ENCODE data around the gene FCF1.
A peak's percentile ranks its signal among the peaks of the same experiment; 100 is the strongest.

FCF1 gene

DNA sequence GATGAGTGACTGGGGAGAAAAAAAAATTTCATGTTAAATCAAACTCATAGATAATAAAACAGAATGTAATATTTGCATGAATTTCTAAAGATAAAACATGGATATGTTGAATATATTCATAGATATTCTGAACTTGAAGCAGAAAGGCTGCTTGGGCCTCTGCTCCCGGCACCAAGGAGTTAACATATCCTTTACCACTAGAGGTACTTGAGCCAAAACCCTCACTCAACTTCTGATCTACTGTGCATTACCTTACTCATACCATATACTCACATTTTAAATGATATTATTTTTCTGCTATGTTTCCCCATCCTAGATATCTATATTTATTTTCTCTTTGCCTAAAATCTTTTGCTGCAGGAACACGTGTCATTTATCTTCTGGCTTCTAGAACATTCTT, 15.0 kb upstream of the FCF1 start:
- H3K36me3 ChIP-seq (ENCODE audit: control insufficient read depth in 2 of 2, insufficient read depth in 2 of 2, low read length in 2 of 2), result peaks cover 2 to 6% of the 10 kb centered on the region in 2 donors
- H3K4me1 ChIP-seq (ENCODE audit: control insufficient read depth in 2 of 2, insufficient read depth in 2 of 2, low read length in 2 of 2), result no peaks in the 10 kb centered on the region
- no peak overlapping the region for H3K9ac ChIP-seq (ENCODE audit: low read depth in 1 of 2, low read length in 2 of 2)
- no peak overlapping the region for H3K27ac ChIP-seq (ENCODE audit: low read depth in 2 of 2, low read length in 2 of 2)
- H3K4me3 ChIP-seq (ENCODE audit: low read length in 2 of 2), result no peak overlapping the region
- H3K27me3 ChIP-seq (ENCODE audit: control insufficient read depth in 2 of 2, insufficient read depth in 2 of 2, low read length in 2 of 2), result no peaks in the 10 kb centered on the region
- no peaks in the 10 kb centered on the region for H3K9me3 ChIP-seq (ENCODE audit: control insufficient read depth in 2 of 2, low read length in 2 of 2)

DNA sequence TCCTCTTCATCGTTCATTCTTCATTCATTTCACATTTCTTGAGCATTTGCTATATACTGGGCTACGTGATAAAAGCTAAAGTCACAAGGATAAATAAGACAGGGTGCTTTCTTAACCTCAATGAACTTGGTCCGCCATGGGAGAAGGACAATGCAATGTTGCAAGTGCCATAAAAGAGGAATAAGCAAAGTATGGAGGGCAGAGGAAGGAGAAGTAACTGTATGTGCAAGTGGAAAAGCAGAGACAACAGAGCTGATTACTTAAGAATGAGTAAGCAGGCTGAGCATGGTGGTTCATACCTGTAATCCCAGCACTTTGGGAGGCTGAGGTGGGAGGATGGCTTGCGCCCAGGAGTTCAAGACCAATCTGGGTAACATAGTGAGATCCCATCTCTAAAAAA, 14.5 kb upstream of the FCF1 start:
- H3K4me1 ChIP-seq (ENCODE audit: control insufficient read depth in 2 of 2, insufficient read depth in 2 of 2, low read length in 2 of 2), result no peaks in the 10 kb centered on the region
- H3K27me3 ChIP-seq (ENCODE audit: control insufficient read depth in 2 of 2, insufficient read depth in 2 of 2, low read length in 2 of 2), result no peaks in the 10 kb centered on the region
- no peak overlapping the region for H3K9ac ChIP-seq (ENCODE audit: low read depth in 1 of 2, low read length in 2 of 2)
- no peaks in the 10 kb centered on the region for H3K9me3 ChIP-seq (ENCODE audit: control insufficient read depth in 2 of 2, low read length in 2 of 2)
- no peak overlapping the region for H3K27ac ChIP-seq (ENCODE audit: low read depth in 2 of 2, low read length in 2 of 2)
- H3K36me3 ChIP-seq (ENCODE audit: control insufficient read depth in 2 of 2, insufficient read depth in 2 of 2, low read length in 2 of 2), result peaks cover 2 to 6% of the 10 kb centered on the region in 2 donors
- H3K4me3 ChIP-seq (ENCODE audit: low read length in 2 of 2), result no peak overlapping the region

DNA sequence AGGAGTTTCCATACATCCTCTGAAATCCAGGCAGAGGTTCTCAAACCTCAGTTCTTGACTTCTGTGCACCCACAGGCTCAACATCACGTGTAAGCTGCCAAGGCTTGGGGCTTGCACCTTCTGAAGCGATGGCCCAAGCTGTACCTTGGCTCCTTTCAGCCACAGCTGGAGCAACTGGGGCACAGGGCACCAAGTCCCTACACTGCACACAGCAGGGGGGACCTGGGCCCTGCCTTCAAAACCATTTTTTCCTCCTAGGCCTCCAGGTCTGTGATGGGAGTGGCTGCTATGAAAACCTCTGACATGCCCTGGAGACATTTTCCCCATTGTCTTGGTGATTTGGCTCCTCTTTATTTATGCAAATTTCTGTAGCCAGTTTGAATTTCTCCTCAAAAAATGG, 10.7 kb upstream of the FCF1 start:
- H3K9me3 ChIP-seq (ENCODE audit: control insufficient read depth in 2 of 2, low read length in 2 of 2), result no peaks in the 10 kb centered on the region
- H3K27ac ChIP-seq (ENCODE audit: low read depth in 2 of 2, low read length in 2 of 2), result no peak overlapping the region
- no peaks in the 10 kb centered on the region for H3K4me1 ChIP-seq (ENCODE audit: control insufficient read depth in 2 of 2, insufficient read depth in 2 of 2, low read length in 2 of 2)
- H3K36me3 ChIP-seq (ENCODE audit: control insufficient read depth in 2 of 2, insufficient read depth in 2 of 2, low read length in 2 of 2), result peaks cover 2 to 4% of the 10 kb centered on the region in 2 donors
- no peak overlapping the region for H3K4me3 ChIP-seq (ENCODE audit: low read length in 2 of 2)
- H3K27me3 ChIP-seq (ENCODE audit: control insufficient read depth in 2 of 2, insufficient read depth in 2 of 2, low read length in 2 of 2), result no peaks in the 10 kb centered on the region
- H3K9ac ChIP-seq (ENCODE audit: low read depth in 1 of 2, low read length in 2 of 2), result no peak overlapping the region

DNA sequence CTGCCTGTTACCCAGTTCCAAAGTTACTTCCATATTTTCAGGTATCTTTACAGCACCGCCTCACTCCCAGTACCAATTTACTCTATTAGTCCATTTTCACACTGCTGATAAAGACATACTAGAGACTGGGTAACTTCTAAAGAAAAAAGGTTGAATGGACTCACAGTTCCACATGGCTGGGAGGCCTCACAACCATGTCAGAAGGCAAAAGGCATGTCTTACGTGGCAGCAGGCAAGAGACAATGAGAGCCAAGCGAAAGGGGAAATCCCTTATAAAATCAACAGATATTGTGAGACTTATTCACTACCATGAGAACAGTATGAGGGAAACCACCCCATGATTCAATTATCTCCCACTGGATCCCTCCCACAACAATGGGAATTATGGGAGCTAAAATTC, 9.9 kb upstream of the FCF1 start:
- Histone ChIP-seq H3K9me3 (ENCODE audit: control insufficient read depth in 2 of 2, low read length in 2 of 2) (no peaks in the 10 kb centered on the region), H3K4me3 (ENCODE audit: low read length in 2 of 2) (no peak overlapping the region), H3K9ac (ENCODE audit: low read depth in 1 of 2, low read length in 2 of 2) (no peak overlapping the region), H3K27ac (ENCODE audit: low read depth in 2 of 2, low read length in 2 of 2) (no peak overlapping the region), H3K4me1 (ENCODE audit: control insufficient read depth in 2 of 2, insufficient read depth in 2 of 2, low read length in 2 of 2) (no peaks in the 10 kb centered on the region), H3K27me3 (ENCODE audit: control insufficient read depth in 2 of 2, insufficient read depth in 2 of 2, low read length in 2 of 2) (no peaks in the 10 kb centered on the region), H3K36me3 (ENCODE audit: control insufficient read depth in 2 of 2, insufficient read depth in 2 of 2, low read length in 2 of 2) (peaks cover 0 to 2% of the 10 kb centered on the region in 2 donors)

DNA sequence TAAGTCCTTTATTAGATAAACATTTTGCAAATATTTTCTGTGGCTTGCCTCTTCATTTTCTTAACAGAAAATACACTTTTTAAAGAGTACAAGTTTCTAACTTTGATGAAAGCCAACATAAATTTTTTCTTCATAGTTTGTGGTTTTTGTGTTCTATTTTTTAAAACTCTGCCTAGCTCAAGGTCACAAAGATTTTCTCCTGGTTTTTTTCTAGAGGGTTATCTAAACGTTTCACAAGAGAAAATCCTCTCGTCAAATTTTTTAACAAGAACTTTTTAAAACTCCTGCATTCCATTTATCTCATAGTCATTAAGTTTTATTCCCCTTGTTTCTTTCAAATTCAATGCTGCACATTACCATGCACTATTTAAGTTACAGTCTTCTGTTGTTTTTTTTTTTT, 8.3 kb upstream of the FCF1 start:
- Histone ChIP-seq H3K9me3 (ENCODE audit: control insufficient read depth in 2 of 2, low read length in 2 of 2) (no peaks in the 10 kb centered on the region), H3K4me1 (ENCODE audit: control insufficient read depth in 2 of 2, insufficient read depth in 2 of 2, low read length in 2 of 2) (no peaks in the 10 kb centered on the region), H3K27ac (ENCODE audit: low read depth in 2 of 2, low read length in 2 of 2) (no peak overlapping the region), H3K27me3 (ENCODE audit: control insufficient read depth in 2 of 2, insufficient read depth in 2 of 2, low read length in 2 of 2) (no peaks in the 10 kb centered on the region), H3K9ac (ENCODE audit: low read depth in 1 of 2, low read length in 2 of 2) (no peak overlapping the region), H3K36me3 (ENCODE audit: control insufficient read depth in 2 of 2, insufficient read depth in 2 of 2, low read length in 2 of 2) (peaks cover 0 to 2% of the 10 kb centered on the region in 2 donors), H3K4me3 (ENCODE audit: low read length in 2 of 2) (no peak overlapping the region)

DNA sequence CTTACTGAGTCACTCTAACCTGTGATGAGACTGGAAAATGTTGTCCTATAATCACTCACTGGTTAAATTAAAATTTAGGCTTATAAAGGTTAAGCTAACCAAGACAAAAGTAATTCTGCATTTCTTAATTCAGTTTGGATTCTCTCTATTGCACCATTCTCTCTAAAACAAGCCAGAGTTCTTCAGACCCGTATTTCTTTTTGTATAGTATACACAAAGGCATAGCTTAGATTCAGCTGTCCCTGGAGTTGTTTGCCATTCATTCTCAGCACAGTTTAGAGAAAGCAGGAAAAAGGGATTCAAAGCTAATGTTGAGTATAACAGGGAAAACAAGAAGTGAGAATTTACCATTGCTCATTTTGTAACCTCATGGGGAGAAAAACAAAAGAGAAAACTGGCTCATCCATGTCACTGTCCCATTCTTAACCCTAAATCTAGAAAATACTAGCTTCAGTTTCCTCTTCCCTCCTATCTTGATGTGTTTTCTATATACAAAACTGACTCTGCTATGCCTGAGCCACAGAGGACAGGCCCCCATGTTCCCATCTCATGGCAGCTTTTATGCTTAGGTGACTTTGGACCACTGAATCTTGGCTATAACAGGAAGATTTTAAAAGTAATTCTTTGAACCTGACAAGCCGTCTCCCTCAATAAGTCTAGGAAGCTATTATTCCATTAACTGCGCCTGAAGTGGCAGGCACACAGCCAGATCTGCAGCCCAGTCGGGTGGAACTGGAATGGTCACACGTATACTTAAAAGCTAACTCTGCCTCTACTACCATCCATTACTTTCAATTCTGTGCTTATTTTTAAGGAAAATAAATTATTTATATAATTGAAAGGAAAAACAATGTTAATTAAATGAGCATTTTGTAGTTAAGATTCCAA, 7.1 kb upstream of the FCF1 start:
- no peak overlapping the region for H3K27ac ChIP-seq (ENCODE audit: low read depth in 2 of 2, low read length in 2 of 2)
- no peak overlapping the region for H3K9ac ChIP-seq (ENCODE audit: low read depth in 1 of 2, low read length in 2 of 2)

DNA sequence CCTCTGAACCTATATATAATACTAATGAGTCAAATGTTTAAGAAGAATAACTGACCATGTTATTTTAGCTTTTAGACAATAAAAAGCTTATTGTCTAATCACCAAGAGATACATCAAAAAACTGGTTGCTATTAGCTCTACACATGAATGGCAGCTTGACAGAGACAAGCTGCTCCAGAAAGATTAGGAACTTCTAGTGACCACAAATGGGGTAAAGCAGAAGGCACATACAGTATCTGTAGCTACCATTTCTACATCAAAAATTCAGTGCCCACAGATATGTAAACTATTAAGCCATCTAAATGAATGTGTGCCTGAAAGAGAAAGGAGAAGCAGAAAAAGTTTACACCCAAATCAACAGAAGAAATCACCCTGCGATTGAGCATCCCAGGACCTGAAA, 2.5 kb upstream of the FCF1 start:
- Histone ChIP-seq H3K9ac (ENCODE audit: low read depth in 1 of 2, low read length in 2 of 2) (no peak overlapping the region), H3K4me3 (ENCODE audit: low read length in 2 of 2) (no peak overlapping the region), H3K27ac (ENCODE audit: low read depth in 2 of 2, low read length in 2 of 2) (no peak overlapping the region), H3K9me3 (ENCODE audit: control insufficient read depth in 2 of 2, low read length in 2 of 2) (no peaks in the 10 kb centered on the region), H3K27me3 (ENCODE audit: control insufficient read depth in 2 of 2, insufficient read depth in 2 of 2, low read length in 2 of 2) (no peaks in the 10 kb centered on the region), H3K4me1 (ENCODE audit: control insufficient read depth in 2 of 2, insufficient read depth in 2 of 2, low read length in 2 of 2) (peaks cover 2 to 11% of the 10 kb centered on the region in 2 donors), H3K36me3 (ENCODE audit: control insufficient read depth in 2 of 2, insufficient read depth in 2 of 2, low read length in 2 of 2) (peaks cover 0 to 3% of the 10 kb centered on the region in 2 donors)

More for the DNA sequence above, 7.1 kb upstream of the FCF1 start:
- H3K4me1 ChIP-seq (ENCODE audit: control insufficient read depth in 2 of 2, insufficient read depth in 2 of 2, low read length in 2 of 2), result peaks cover 0 to 2% of the 10 kb centered on the region in 2 donors
- no peak overlapping the region for H3K4me3 ChIP-seq (ENCODE audit: low read length in 2 of 2)
- H3K27me3 ChIP-seq (ENCODE audit: control insufficient read depth in 2 of 2, insufficient read depth in 2 of 2, low read length in 2 of 2), result no peaks in the 10 kb centered on the region
- H3K36me3 ChIP-seq (ENCODE audit: control insufficient read depth in 2 of 2, insufficient read depth in 2 of 2, low read length in 2 of 2), result no peaks in the 10 kb centered on the region
- H3K9me3 ChIP-seq (ENCODE audit: control insufficient read depth in 2 of 2, low read length in 2 of 2), result no peaks in the 10 kb centered on the region

DNA sequence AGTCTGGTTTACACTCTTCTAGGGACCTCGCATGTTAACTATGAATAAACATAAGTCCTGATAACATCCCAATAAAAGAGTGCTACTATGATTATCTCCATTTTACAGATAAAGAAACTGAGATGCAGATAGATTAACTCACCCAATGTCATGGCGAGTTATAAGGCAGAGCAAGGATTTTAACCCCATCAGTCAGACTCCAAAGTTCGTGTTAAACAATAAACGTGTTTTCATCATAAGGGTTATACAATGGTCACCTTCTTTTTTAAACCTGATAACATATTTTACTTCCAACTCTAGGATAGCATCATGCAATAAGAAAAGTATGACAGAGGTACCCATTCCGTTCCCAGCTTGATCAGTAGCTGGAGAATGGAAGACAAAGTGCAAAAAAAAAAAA, 1.3 kb upstream of the FCF1 start:
- no peak overlapping the region for H3K9ac ChIP-seq (ENCODE audit: low read depth in 1 of 2, low read length in 2 of 2)
- peak overlapping the region; percentile 85 to 100 for H3K4me3 ChIP-seq (ENCODE audit: low read length in 2 of 2)
- H3K36me3 ChIP-seq (ENCODE audit: control insufficient read depth in 2 of 2, insufficient read depth in 2 of 2, low read length in 2 of 2), result peaks cover 9% of the 10 kb centered on the region in 2 donors
- H3K27ac ChIP-seq (ENCODE audit: low read depth in 2 of 2, low read length in 2 of 2), result no peak overlapping the region
- no peaks in the 10 kb centered on the region for H3K9me3 ChIP-seq (ENCODE audit: control insufficient read depth in 2 of 2, low read length in 2 of 2)
- no peaks in the 10 kb centered on the region for H3K27me3 ChIP-seq (ENCODE audit: control insufficient read depth in 2 of 2, insufficient read depth in 2 of 2, low read length in 2 of 2)
- H3K4me1 ChIP-seq (ENCODE audit: control insufficient read depth in 2 of 2, insufficient read depth in 2 of 2, low read length in 2 of 2), result peaks cover 2 to 11% of the 10 kb centered on the region in 2 donors

DNA sequence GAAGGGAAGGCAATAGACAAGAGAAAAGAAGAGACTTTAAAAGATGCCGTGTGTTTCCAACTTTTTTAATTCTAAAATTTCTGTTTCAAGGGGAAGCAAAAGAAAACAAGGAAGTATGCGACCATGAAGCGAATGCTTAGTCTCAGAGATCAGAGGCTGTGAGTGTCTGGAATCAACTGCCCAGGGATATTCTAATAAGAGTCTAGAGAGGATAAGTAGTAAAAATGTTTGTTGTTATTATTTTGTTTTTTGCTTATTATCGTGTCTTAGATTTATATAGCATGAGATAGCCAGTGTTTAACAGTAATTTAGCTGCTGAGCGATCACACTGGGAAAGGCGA, 421 bp downstream of the FCF1 start:
- H3K4me3 ChIP-seq (ENCODE audit: low read length in 2 of 2), result peak overlapping the region; percentile 85 to 100
- H3K36me3 ChIP-seq (ENCODE audit: control insufficient read depth in 2 of 2, insufficient read depth in 2 of 2, low read length in 2 of 2), result peaks cover 21 to 22% of the 10 kb centered on the region in 2 donors
- peak overlapping the region; percentile 18 to 77 for H3K27ac ChIP-seq (ENCODE audit: low read depth in 2 of 2, low read length in 2 of 2)
- no peaks in the 10 kb centered on the region for H3K9me3 ChIP-seq (ENCODE audit: control insufficient read depth in 2 of 2, low read length in 2 of 2)
- peak overlapping the region; percentile 74 to 94 for H3K9ac ChIP-seq (ENCODE audit: low read depth in 1 of 2, low read length in 2 of 2)
- peaks cover 2 to 11% of the 10 kb centered on the region in 2 donors for H3K4me1 ChIP-seq (ENCODE audit: control insufficient read depth in 2 of 2, insufficient read depth in 2 of 2, low read length in 2 of 2)
- H3K27me3 ChIP-seq (ENCODE audit: control insufficient read depth in 2 of 2, insufficient read depth in 2 of 2, low read length in 2 of 2), result no peaks in the 10 kb centered on the region

DNA sequence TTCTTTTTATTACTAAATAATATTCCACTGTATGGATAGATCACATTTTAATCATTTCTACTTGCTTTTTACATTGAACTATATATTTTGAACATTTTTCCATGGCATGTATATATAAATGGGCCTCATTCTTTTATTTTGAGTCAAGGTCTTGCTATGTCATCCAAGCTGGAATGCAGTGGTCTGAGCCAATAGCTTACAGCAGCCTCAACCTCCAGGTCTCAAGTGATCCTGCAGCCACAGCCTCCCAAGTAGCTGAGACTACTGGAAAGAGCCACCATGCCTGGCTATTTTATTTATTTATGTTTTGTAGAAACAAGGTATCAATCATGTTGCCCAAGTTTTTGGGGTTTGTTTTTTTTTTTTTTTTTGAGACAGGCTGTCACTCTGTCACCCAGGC, 7.6 kb downstream of the FCF1 start:
- Histone ChIP-seq H3K27me3 (ENCODE audit: control insufficient read depth in 2 of 2, insufficient read depth in 2 of 2, low read length in 2 of 2) (no peaks in the 10 kb centered on the region), H3K36me3 (ENCODE audit: control insufficient read depth in 2 of 2, insufficient read depth in 2 of 2, low read length in 2 of 2) (peaks cover 28 to 29% of the 10 kb centered on the region in 2 donors), H3K4me1 (ENCODE audit: control insufficient read depth in 2 of 2, insufficient read depth in 2 of 2, low read length in 2 of 2) (no peaks in the 10 kb centered on the region)

More for the DNA sequence above, 7.6 kb downstream of the FCF1 start:
- Histone ChIP-seq H3K9ac (ENCODE audit: low read depth in 1 of 2, low read length in 2 of 2) (no peak overlapping the region), H3K27ac (ENCODE audit: low read depth in 2 of 2, low read length in 2 of 2) (no peak overlapping the region), H3K9me3 (ENCODE audit: control insufficient read depth in 2 of 2, low read length in 2 of 2) (no peaks in the 10 kb centered on the region), H3K4me3 (ENCODE audit: low read length in 2 of 2) (no peak overlapping the region)
